GM19372 (cell line): ENCODE measurements around the gene CPT1B.
"Not testable (repeated sequence)": the region's sequence is repeated elsewhere in the genome, so short reads cannot be mapped to it uniquely, and the experiment has no call there.

ENCODE experiments used
- ATAC-seq: cut with Tn5 transposase; IDR thresholded peaks from one replicate; pipeline ENCODE4 v1.9.1; 2021; ENCODE audit warnings: mild to moderate bottlenecking, low read depth, moderate library complexity; ENCODE audit not compliant: unreplicated experiment

Gene CPT1B

GRCh38 chr22:50548040-50548920 is 29.9 kb downstream of the CPT1B start:
- no peak for ATAC-seq

GRCh38 chr22:50547263-50547985 is 30.8 kb downstream of the CPT1B start:
- no peak for ATAC-seq

- ATAC-seq, result no peak
Observed at GRCh38 chr22:50546326-50547262, 31.6 kb downstream of the CPT1B start.

GRCh38 chr22:50545522-50546325 is 32.5 kb downstream of the CPT1B start, which contains the start of gene KLHDC7B:
KLHDC7B (plus strand) TSS chr22:50545899; CDS start chr22:50546244, 345 bp downstream.
- ATAC-seq, result no peak

GRCh38 chr22:50544746-50545253 is 33.4 kb downstream of the CPT1B start:
- no peak for ATAC-seq

- ATAC-seq, result no peak
Observed at GRCh38 chr22:50544078-50544745, 34.0 kb downstream of the CPT1B start.

- no peak for ATAC-seq
Observed at GRCh38 chr22:50542416-50542927, 35.8 kb downstream of the CPT1B start.

- not testable (repeated sequence) for ATAC-seq
Observed at GRCh38 chr22:50541667-50542026, 36.6 kb downstream of the CPT1B start.

- no peak for ATAC-seq
Observed at GRCh38 chr22:50540381-50540780, 37.8 kb downstream of the CPT1B start.

- ATAC-seq, result no peak
Observed at GRCh38 chr22:50537765-50538164, 40.5 kb downstream of the CPT1B start.

- ATAC-seq, result no peak
Observed at GRCh38 chr22:50536226-50536625, 42.0 kb downstream of the CPT1B start.

- ATAC-seq, result no peak
Observed at GRCh38 chr22:50535113-50535512, 43.1 kb downstream of the CPT1B start.

GRCh38 chr22:50533856-50534711 is 44.1 kb downstream of the CPT1B start:
- ATAC-seq, result not testable (repeated sequence)

GRCh38 chr22:50532824-50533796 is 45.1 kb downstream of the CPT1B start:
- no peak for ATAC-seq

GRCh38 chr22:50531962-50532674 is 46.1 kb downstream of the CPT1B start:
- ATAC-seq, result no peak

GRCh38 chr22:50531546-50531961 is 46.7 kb downstream of the CPT1B start:
- ATAC-seq, result no peak
